Ascending aorta (tissue), 2 donors: ENCODE data around the gene INHBE. TPM values are rescaled to one million over a fixed set of nuclear protein-coding genes. Genes with fewer than 3 reads are reported as not detected.
A peak's percentile ranks its signal among the peaks of the same experiment; 100 is the strongest.

Experiments
- DNase-seq, 2 donors: peaks; one replicate each; pipeline ENCODE4 v3.0.0-alpha.2; 2019; ENCODE audit warnings: low spot score in 2 of 2
- H3K27ac ChIP-seq, 2 donors: fragments of 200-600 bp; sonication (generic); one replicate each; pipeline ENCODE4 v1.5.1; 2016 to 2017; ENCODE audit warnings: mild to moderate bottlenecking in 1 of 2
- H3K27me3 ChIP-seq: fragments of 200-600 bp; sonication (generic); one replicate; pipeline ENCODE4 v1.5.1; 2017
- H3K36me3 ChIP-seq, 2 donors: fragments of 200-600 bp; sonication (generic); one replicate each; pipeline ENCODE4 v1.5.1; 2016
- H3K4me1 ChIP-seq, 2 donors: fragments of 200-600 bp; sonication (generic); one replicate each; pipeline ENCODE4 v1.5.1; 2016 to 2017; ENCODE audit warnings: mild to moderate bottlenecking in 1 of 2
- H3K4me3 ChIP-seq, 2 donors: fragments of 200-600 bp; sonication (generic); one replicate each; pipeline ENCODE4 v1.5.1; 2016 to 2017; ENCODE audit warnings: mild to moderate bottlenecking in 1 of 2
- H3K9me3 ChIP-seq, 2 donors: fragments of 200-600 bp; sonication (generic); one replicate each; pipeline ENCODE4 v1.5.1; 2016
- CTCF ChIP-seq, 3 experiments: fragments of 200-600 bp in 2 of 3; fragments of 450-650 bp in 1 of 3; sonication (generic) in 2 of 3; IDR thresholded peaks; one replicate each; pipeline ENCODE4 v1.5.1; 2016 to 2019; ENCODE audit warnings: antibody characterized with exemption in 3 of 3, mild to moderate bottlenecking in 1 of 3, moderate library complexity in 1 of 3
- intact Hi-C: fragments of 100-400 bp; cut with DNase I; formaldehyde crosslinking; loops from one replicate; pipeline ENCODE4 v1.15.1; 2023
- total RNA-seq: library from RNA; depleted of rRNA; stranded (reverse); fragments of >200 nt; gene quantifications from one replicate; pipeline ENCODE4 v1.1.0, GENCODE V29; 2016

Gene INHBE
- total RNA-seq, 1 donor from 2014 or later: not detected

GRCh38 chr12:57456737-57457490 lies 1.8 kb downstream of the INHBE start:
- Histone ChIP-seq H3K4me3 (no peak overlapping the region), H3K27me3 (no peaks in the 10 kb centered on the region), H3K4me1 (peaks cover 3 to 30% of the 10 kb centered on the region in 2 donors), H3K27ac (no peak overlapping the region), H3K36me3 (no peaks in the 10 kb centered on the region), H3K9me3 (no peaks in the 10 kb centered on the region)
- no peak for TF ChIP-seq CTCF (IDR thresholded peaks at IDR 0.05)
- DNase-seq: no peak
- intact Hi-C loops: no loop called here

DNA sequence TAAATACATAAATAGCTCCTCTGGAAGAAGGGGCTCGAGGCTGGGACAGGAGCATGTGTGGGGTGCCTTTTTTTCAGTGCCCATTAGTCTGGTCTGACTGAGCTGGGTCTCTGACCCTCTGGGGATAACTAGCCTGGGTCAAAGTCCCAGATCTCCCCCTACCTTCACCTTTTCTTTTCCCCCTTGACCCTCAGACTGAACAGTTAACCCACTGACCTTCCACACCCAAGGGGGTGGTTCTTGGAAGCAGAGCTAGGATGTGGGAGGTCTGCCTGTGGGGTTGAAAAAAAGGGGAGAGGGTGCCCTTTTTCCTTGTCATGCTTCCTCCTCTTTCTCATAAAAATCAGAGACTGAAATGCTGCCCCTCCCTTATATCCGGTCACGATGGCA lies 3.6 kb downstream of the INHBE start:
- no peaks in the 10 kb centered on the region for H3K9me3 ChIP-seq
- no peaks in the 10 kb centered on the region for H3K36me3 ChIP-seq
- intact Hi-C loops: no loop called here
- H3K4me1 ChIP-seq: peaks cover 3 to 30% of the 10 kb centered on the region in 2 donors
- no peaks in the 10 kb centered on the region for H3K27me3 ChIP-seq
- H3K27ac ChIP-seq: peak overlapping the region; percentile 59 to 84
- no peak for DNase-seq
- no peak for TF ChIP-seq CTCF (IDR thresholded peaks at IDR 0.05)
- peak overlapping the region; percentile 71 to 89 for H3K4me3 ChIP-seq

GRCh38 chr12:57459055-57459749 lies 4.1 kb downstream of the INHBE start:
- peak; percentile 76 to 98 for DNase-seq
- peak; percentile 94 to 97 (median 95) for TF ChIP-seq CTCF (IDR thresholded peaks at IDR 0.05)
- peaks cover 3 to 30% of the 10 kb centered on the region in 2 donors for H3K4me1 ChIP-seq
- no peaks in the 10 kb centered on the region for H3K36me3 ChIP-seq
- peak overlapping the region; percentile 59 to 84 for H3K27ac ChIP-seq
- intact Hi-C loops: no loop called here
- no peaks in the 10 kb centered on the region for H3K9me3 ChIP-seq
- no peaks in the 10 kb centered on the region for H3K27me3 ChIP-seq
- peak overlapping the region; percentile 71 to 89 for H3K4me3 ChIP-seq

GRCh38 chr12:57459750-57460467 lies 4.8 kb downstream of the INHBE start, which contains the start of gene GLI1:
GLI1 (plus strand) TSS chr12:57459785; CDS start chr12:57463692, 3,907 bp downstream.
- no peak for TF ChIP-seq CTCF (IDR thresholded peaks at IDR 0.05)
- intact Hi-C loops: loop anchor here (2.0 kb wide), 1 partner anchor 29 kb away; the partner anchor contains the start of gene MARS1
- H3K9me3 ChIP-seq: no peaks in the 10 kb centered on the region
- no peak for DNase-seq
- no peaks in the 10 kb centered on the region for H3K27me3 ChIP-seq
- H3K36me3 ChIP-seq: no peaks in the 10 kb centered on the region
- H3K4me1 ChIP-seq: peaks cover 3 to 30% of the 10 kb centered on the region in 2 donors
- peak within 1 kb of the TSS; percentile 71 to 89 for H3K4me3 ChIP-seq
- H3K27ac ChIP-seq: peak within 1 kb of the TSS; percentile 59 to 87

DNA sequence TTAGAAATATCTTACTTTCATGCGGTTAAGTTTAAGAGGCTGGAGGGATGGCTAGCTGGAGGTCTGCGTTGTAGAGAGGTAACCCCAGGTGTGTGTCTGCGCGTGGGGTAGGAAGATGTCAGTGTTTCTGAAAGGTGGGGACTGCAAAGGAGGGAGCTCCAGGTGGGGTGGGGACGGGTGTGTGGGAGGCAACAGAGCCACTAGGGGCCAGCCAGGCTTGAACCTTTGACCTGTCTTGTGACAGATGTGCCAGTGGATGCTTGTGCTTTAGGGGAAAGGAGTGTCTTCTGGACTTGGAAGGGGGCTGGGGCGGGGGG lies 5.3 kb downstream of the INHBE start:
- H3K9me3 ChIP-seq: no peaks in the 10 kb centered on the region
- no peaks in the 10 kb centered on the region for H3K36me3 ChIP-seq
- intact Hi-C loops: loop anchor here (2.0 kb wide), 1 partner anchor 28 kb away; the partner anchor contains the start of gene MARS1
- no peak for DNase-seq
- peak overlapping the region; percentile 71 to 89 for H3K4me3 ChIP-seq
- H3K4me1 ChIP-seq: peaks cover 3 to 30% of the 10 kb centered on the region in 2 donors
- TF ChIP-seq CTCF (IDR thresholded peaks at IDR 0.05): no peak
- H3K27ac ChIP-seq: peak overlapping the region; percentile 59 to 87
- no peaks in the 10 kb centered on the region for H3K27me3 ChIP-seq
